Neural crest cell (in vitro differentiated cells): ENCODE measurements around the gene MSANTD2. TPM values are rescaled to one million over a fixed set of nuclear protein-coding genes. Genes with fewer than 3 reads are reported as not detected.

ENCODE experiments used
- DNase-seq: peaks from one replicate; pipeline ENCODE4 v3.0.0; 2021; ENCODE audit warnings: low read depth, mixed read lengths, low spot score
- H3K27ac Mint-ChIP-seq: one replicate; pipeline ENCODE4 v1.8.0; 2021; ENCODE audit warnings: mild to moderate bottlenecking, mixed read lengths; ENCODE audit not compliant: unreplicated experiment
- H3K27me3 Mint-ChIP-seq: 2 replicates; pipeline ENCODE4 v1.8.0; 2021; ENCODE audit warnings: low read depth, mild to moderate bottlenecking, mixed read lengths
- H3K36me3 Mint-ChIP-seq: 2 replicates; pipeline ENCODE4 v1.8.0; 2021; ENCODE audit warnings: low read depth, mild to moderate bottlenecking, mixed read lengths
- H3K4me1 Mint-ChIP-seq: 2 replicates; pipeline ENCODE4 v1.8.0; 2021; ENCODE audit warnings: mixed read lengths
- H3K4me3 Mint-ChIP-seq: one replicate; pipeline ENCODE4 v1.8.0; 2021; ENCODE audit warnings: mild to moderate bottlenecking, mixed read lengths
- H3K9me3 Mint-ChIP-seq: 2 replicates; pipeline ENCODE4 v1.8.0; 2021; ENCODE audit warnings: mixed read lengths
- CTCF ChIP-seq: fragments of 200-600 bp; sonication (generic); conservative IDR thresholded peaks from 2 replicates; pipeline ENCODE4 v1.5.0; 2021; ENCODE audit warnings: antibody characterized with exemption, mild to moderate bottlenecking
- total RNA-seq: library from RNA; stranded (reverse); gene quantifications from 2 replicates; pipeline ENCODE4 v1.2.1, GENCODE V29; 2021

Gene MSANTD2
- total RNA-seq, 1 donor from 2014 or later: 28.7 TPM

- Mint-ChIP-seq H3K4me1 (no peaks in the 10 kb centered on the region), H3K9me3 (no peaks in the 10 kb centered on the region), H3K4me3 (no peak overlapping the region), H3K27ac (no peak overlapping the region), H3K27me3 (peaks cover 7% of the 10 kb centered on the region), H3K36me3 (peaks cover 14% of the 10 kb centered on the region)
- DNase-seq: no peak
- TF ChIP-seq CTCF: no peak
Observed at GRCh38 chr11:124807660-124808270, 7.6 kb upstream of the MSANTD2 start.

DNA sequence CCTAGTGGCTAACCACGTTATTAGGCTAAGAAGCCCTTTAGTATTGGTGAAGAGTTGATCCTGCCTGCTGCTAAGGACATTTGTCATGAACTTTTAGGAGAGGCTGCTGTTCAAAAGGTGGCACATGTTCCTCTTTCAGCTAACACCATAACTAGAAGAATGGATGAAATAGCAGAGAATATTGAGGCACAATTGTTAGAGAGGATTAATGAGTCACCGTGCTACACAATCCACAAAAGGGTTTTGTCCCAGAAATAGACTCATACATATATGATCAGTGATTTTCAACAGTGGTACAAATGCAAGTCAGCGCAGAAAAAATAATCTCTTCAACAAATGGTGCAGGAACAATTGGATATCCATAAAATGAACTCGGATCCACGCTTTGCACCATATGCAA, 7.0 kb upstream of the MSANTD2 start:
- Mint-ChIP-seq H3K4me3 (no peak overlapping the region), H3K9me3 (no peaks in the 10 kb centered on the region), H3K27me3 (peaks cover 2% of the 10 kb centered on the region), H3K36me3 (peaks cover 14% of the 10 kb centered on the region), H3K4me1 (no peaks in the 10 kb centered on the region), H3K27ac (no peak overlapping the region)
- no peak for DNase-seq
- no peak for TF ChIP-seq CTCF

DNA sequence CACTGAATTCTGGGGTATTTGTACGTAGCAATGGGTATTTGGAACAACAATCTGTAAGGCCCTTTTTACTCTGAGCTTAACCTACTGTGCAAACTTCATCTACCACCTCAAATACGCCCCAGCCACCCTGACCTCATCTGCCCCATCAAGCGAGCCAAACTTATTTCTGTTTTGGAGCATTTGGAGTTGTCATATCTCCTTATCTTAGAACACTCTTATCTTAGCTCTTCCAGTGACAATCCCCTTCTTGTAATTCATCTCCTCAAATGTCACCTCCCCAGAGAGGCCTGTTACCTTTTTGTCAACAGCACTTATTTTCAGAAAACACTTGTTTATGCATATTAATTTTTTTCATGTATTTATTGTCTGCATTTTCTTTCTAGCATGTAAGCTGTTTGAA, 4.7 kb upstream of the MSANTD2 start:
- H3K4me1 Mint-ChIP-seq: peaks cover 15% of the 10 kb centered on the region
- TF ChIP-seq CTCF: no peak
- H3K4me3 Mint-ChIP-seq: peak overlapping the region; percentile 14
- peaks cover 14% of the 10 kb centered on the region for H3K36me3 Mint-ChIP-seq
- no peak overlapping the region for H3K27ac Mint-ChIP-seq
- no peak for DNase-seq
- H3K9me3 Mint-ChIP-seq: no peaks in the 10 kb centered on the region
- H3K27me3 Mint-ChIP-seq: no peaks in the 10 kb centered on the region

DNA sequence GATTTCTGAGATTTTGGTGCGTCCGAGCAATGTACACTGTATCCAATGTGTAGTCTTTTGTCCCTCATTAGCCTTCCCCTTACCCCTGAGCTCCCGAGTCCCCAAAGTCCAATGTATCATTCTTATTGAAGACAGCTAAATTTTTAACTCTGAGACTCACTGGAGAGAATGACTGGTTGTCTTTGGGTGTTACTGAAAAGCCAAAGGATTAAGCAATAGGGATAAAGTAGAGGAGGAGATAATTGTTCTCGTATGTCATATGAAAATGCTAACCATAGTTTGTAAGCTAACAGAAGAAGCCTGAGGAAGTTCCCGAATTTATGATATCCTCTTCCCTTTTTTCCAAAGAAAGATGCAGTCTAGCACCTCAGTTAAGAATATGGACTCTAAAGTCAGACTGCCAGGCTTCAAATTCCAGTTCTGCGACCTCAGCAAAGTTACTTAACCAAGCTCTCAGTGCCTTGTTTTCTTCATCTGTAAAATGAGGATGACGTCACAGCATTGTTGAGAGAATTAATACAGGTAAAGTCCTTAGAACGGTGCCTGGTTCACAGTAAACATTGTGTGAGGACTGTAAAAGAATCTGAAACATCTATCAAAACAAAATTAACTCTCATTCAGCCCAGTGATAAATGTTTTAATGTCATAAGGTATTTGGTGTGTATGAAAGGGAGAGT, 1.6 kb upstream of the MSANTD2 start:
- Mint-ChIP-seq H3K27me3 (no peaks in the 10 kb centered on the region), H3K27ac (no peak overlapping the region), H3K4me1 (peaks cover 34% of the 10 kb centered on the region), H3K9me3 (no peaks in the 10 kb centered on the region), H3K36me3 (peaks cover 10% of the 10 kb centered on the region), H3K4me3 (peak overlapping the region; percentile 87)
- TF ChIP-seq CTCF: no peak
- DNase-seq: no peak

DNA sequence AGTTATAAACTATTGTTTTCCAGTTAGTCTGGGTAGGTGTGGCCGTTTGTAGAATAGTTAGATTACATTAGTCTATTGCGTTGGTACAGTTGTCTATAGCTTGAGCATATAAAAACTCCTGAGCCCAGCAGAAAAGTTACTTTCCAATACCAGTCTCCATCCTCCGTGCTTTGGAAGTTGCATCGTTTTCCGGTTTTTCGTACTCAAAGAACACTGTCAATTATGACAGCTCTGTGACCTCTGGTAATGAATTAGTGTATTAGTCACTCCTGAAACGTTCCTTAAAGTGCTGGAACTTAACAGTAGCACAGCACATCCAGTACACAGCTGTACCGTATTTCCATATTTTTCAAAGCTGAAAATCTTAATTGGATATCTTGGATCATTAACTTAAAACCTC, 808 bp upstream of the MSANTD2 start:
- Mint-ChIP-seq H3K4me1 (peaks cover 34% of the 10 kb centered on the region), H3K27ac (peak overlapping the region; percentile 98), H3K36me3 (peaks cover 10% of the 10 kb centered on the region), H3K4me3 (peak overlapping the region; percentile 93), H3K9me3 (no peaks in the 10 kb centered on the region), H3K27me3 (no peaks in the 10 kb centered on the region)
- DNase-seq: no peak
- no peak for TF ChIP-seq CTCF
